ENCODE results near the gene GPR25.

GRCh38 chr1:200834383-200834782, 38.4 kb upstream of the GPR25 start:
- TF ChIP-seq CTCF (IDR thresholded peaks at IDR 0.05) (no peak), POLR2AphosphoS5 (IDR thresholded peaks at IDR 0.05; ENCODE audit: insufficient read depth in 1 of 2, low read depth in 1 of 2) (no peak), POLR2A (IDR thresholded peaks at IDR 0.05) (no peak)
